Heart right ventricle (tissue), 16 donors: Measurements from ENCODE around the gene FAM13C. TPM values are rescaled to one million over a fixed set of nuclear protein-coding genes. Genes with fewer than 3 reads are reported as not detected.
A peak's percentile ranks its signal among the peaks of the same experiment; 100 is the strongest.

ENCODE experiments used
- ATAC-seq, 8 donors: fragments of 200-7000 bp; cut with Tn5 transposase; one replicate each; pipeline ENCODE4 v1.9.1; 2020; ENCODE audit warnings: mild to moderate bottlenecking in 8 of 8, moderate library complexity in 8 of 8, moderate number of reproducible peaks in 1 of 8
- DNase-seq, 2 donors: peaks; one replicate each; pipeline ENCODE4 v3.0.0-alpha.2; 2020
- H3K27ac ChIP-seq, 10 donors: fragments of 200-600 bp; sonication (generic) in 2 of 10; one replicate each; pipeline versions ENCODE4 v1.5.0 to v1.8.0; 2020 to 2022; ENCODE audit warnings: mild to moderate bottlenecking in 3 of 10
- H3K27me3 ChIP-seq, 7 donors: fragments of 200-600 bp; one replicate each; pipeline ENCODE4 v1.8.0; 2021 to 2022; ENCODE audit warnings: mild to moderate bottlenecking in 2 of 7
- H3K36me3 ChIP-seq, 9 donors: fragments of 200-600 bp; sonication (generic) in 1 of 9; one replicate each; pipeline versions ENCODE4 v1.5.0 to v1.8.0; 2020 to 2022; ENCODE audit warnings: mild to moderate bottlenecking in 2 of 9
- H3K4me1 ChIP-seq, 9 donors: fragments of 200-600 bp; sonication (generic) in 1 of 9; one replicate each; pipeline versions ENCODE4 v1.5.0 to v1.8.0; 2020 to 2022; ENCODE audit warnings: mild to moderate bottlenecking in 4 of 9
- H3K4me3 ChIP-seq, 10 donors: fragments of 200-600 bp; sonication (generic) in 2 of 10; one replicate each; pipeline versions ENCODE4 v1.5.0 to v1.8.0; 2020 to 2022; ENCODE audit warnings: mild to moderate bottlenecking in 7 of 10, moderate library complexity in 2 of 10
- H3K9me3 ChIP-seq, 11 donors: fragments of 200-600 bp in 10 of 11; sonication (generic) in 2 of 11; one replicate each; pipeline versions ENCODE4 v1.5.0 to v1.8.0; 2013 to 2022; ENCODE audit warnings: mild to moderate bottlenecking in 2 of 11, control low read depth in 1 of 11, moderate library complexity in 1 of 11
- WGBS, 2 donors: extraction: QIAGEN DNeasy Blood & Tissue Kit; methylation state at CpG; one replicate each; pipeline ENCODE4 v1.1.7; 2013; ENCODE audit warnings: inconsistent platforms in 1 of 2; 5-methylcytosine and 5-hydroxymethylcytosine counted together
- intact Hi-C, 10 donors: fragments of 100-400 bp; cut with DNase I; formaldehyde crosslinking; loops; one replicate each; pipeline versions ENCODE4 v1.11.1 to v1.14.2; 2022
- polyA plus RNA-seq, 2 donors: library from polyadenylated mRNA; stranded (reverse); fragments of 200-250 nt; gene quantifications; one replicate each; pipeline ENCODE4 v1.2.3, GENCODE V29; 2013
- total RNA-seq, 10 donors: library from RNA; stranded (reverse); fragmentation: NEBNext Ultra II Directional in 3 of 10; extraction: Animal tissue kit (Norgen Biotek cat#: 25700) in 3 of 10; gene quantifications; one replicate each; pipeline versions ENCODE4 v1.2.1 to v1.2.4, GENCODE V29; 2021 to 2023
- TF ChIP-seq, protein P1 (sequence below), 9 donors: fragments of 200-600 bp; sonication (generic) in 2 of 9; IDR thresholded peaks; one replicate each; pipeline versions ENCODE4 v1.5.0 to v1.8.0; 2021 to 2022; ENCODE audit warnings: antibody characterized with exemption in 9 of 9, mild to moderate bottlenecking in 5 of 9, moderate library complexity in 1 of 9
- donor health status: Arrhythmogenic right ventricular cardiomyopathy.
- donor health status: ischemic (EF 13 %, LVEDD 7.1; RV severe dilation, severe dysfunction).
- donor health status: healthy with polysubstance abuse.
- donor health status: DM: no; HTN: yes; CAD: no.
- donor health status: DM: no; HTN: no; CAD: no.
- donor health status: ischemic (EF 25% LVEDD 6.9; RV normal size, moderate dysfunction).
- donor health status: ischemic (EF 25% LVEDD 5.7; RV mildly dilated, moderate dysfunction).
- donor health status: healthy.
- donor health status: DM: yes; HTN: yes; CAD: no.
- donor health status: Ischemic cardiomyopathy.
- donor health status: ischemic (EF 35%, LVEDD 5.7; RV mildly dilated, moderate dysfunction).
- donor health status: nonischemic (EF 11% LVEDD 7.7; RV severe dilation, severe dysfunction).
- donor health status: DM: yes; HTN: yes; CAD: no.
- donor health status: PGD.
- donor health status: ischemic (EF 29% LVEDD 5.4; RV normal size, mild dysfunction).
- donor health status: nonischemic (EF 23%, LVEDD 6.1; RV moderate dilation, normal function).

The FAM13C gene
- total and polyA plus RNA-seq, 12 donors = 1.5 to 14.6 (median 7.0) TPM

DNA sequence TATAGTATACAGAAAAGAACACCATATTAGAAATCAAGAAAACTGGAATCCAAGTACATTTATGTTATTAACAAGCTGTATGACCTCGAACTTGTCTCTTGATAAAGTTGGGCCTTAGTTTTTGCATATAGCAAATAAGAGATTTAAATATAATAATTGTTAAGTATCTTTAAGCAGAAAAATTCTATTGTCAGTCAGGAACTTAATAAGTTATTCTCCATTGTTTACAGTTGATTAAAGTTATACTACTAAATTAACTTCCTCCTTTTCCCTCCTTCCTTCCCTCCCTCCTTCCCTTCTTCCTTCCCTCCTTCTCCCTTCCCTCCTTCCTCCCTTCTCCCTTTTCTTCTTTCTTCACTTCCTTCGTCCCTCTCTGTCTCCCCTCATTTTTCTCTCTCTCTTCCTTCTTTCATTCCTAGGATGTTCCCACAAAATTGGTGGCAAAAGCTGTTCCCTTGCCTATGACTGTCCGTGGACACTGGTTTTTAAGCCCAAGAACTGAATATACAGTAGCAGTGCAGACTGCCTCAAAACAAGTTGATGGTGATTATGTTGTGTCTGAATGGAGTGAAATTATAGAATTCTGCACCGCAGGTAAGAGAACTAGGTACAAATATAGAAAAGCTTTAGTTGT lies 126.2 kb downstream of the FAM13C start:
- DNase-seq = no peak
- intact Hi-C loops = loop anchor here in 5 of 10 donors (2.0 to 10.0 kb wide), 8 partner anchors 231 to 596 kb away; no protein-coding TSS in a partner anchor
- ATAC-seq = no peak
- Histone ChIP-seq H3K4me3 (no peak overlapping the region), H3K9me3 (no peaks in the 10 kb centered on the region), H3K27ac (no peak overlapping the region), H3K27me3 (no peaks in the 10 kb centered on the region), H3K4me1 (peaks cover 0 to 4% (median 0%) of the 10 kb centered on the region in 9 donors), H3K36me3 (no peaks in the 10 kb centered on the region)
- TF ChIP-seq, protein P1, sequence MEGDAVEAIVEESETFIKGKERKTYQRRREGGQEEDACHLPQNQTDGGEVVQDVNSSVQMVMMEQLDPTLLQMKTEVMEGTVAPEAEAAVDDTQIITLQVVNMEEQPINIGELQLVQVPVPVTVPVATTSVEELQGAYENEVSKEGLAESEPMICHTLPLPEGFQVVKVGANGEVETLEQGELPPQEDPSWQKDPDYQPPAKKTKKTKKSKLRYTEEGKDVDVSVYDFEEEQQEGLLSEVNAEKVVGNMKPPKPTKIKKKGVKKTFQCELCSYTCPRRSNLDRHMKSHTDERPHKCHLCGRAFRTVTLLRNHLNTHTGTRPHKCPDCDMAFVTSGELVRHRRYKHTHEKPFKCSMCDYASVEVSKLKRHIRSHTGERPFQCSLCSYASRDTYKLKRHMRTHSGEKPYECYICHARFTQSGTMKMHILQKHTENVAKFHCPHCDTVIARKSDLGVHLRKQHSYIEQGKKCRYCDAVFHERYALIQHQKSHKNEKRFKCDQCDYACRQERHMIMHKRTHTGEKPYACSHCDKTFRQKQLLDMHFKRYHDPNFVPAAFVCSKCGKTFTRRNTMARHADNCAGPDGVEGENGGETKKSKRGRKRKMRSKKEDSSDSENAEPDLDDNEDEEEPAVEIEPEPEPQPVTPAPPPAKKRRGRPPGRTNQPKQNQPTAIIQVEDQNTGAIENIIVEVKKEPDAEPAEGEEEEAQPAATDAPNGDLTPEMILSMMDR (IDR thresholded peaks at IDR 0.05) = no peak
- WGBS, 2 donors = 85 to 90% methylated on average over 4 of the region's 4 CpGs

DNA sequence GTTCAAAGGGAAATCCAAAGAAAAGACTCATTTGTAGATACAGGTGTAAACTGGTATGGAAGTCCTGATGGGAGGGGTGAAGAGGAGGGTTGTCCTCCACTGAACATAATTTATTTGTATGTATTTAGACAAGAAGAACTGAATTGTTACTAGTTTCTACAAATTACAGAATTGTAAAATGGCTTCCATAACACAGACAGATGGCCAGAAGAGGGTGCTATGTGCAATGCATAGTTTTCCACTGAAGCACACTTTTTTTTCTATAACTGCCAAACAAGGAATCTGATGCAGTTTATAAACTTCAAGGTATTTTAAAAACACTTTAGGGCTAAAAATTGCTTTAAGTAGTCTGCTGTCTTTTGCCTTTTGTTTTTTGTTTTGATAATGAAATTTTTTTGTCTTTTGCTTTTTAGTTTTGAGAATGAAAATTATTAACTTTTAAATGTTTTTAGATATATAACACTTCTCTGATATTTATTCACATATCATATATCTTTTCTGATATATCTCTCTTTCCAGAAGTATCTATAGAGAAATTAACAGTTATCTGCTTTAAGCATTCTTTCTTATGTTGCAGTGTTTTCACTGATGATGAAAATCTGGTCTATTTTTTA lies 127.4 kb downstream of the FAM13C start:
- no peaks in the 10 kb centered on the region for H3K9me3 ChIP-seq
- no peak overlapping the region for H3K27ac ChIP-seq
- no peaks in the 10 kb centered on the region for H3K36me3 ChIP-seq
- no peak overlapping the region for H3K4me3 ChIP-seq
- intact Hi-C loops = loop anchor here in 6 of 10 donors (2.0 to 10.0 kb wide), 10 partner anchors 232 to 597 kb away; no protein-coding TSS in a partner anchor
- TF ChIP-seq, protein P1 (IDR thresholded peaks at IDR 0.05) = peak; percentile 30 to 78 (median 62)
- DNase-seq = peak in 1 of 2 donors; percentile 30
- no peaks in the 10 kb centered on the region for H3K27me3 ChIP-seq
- ATAC-seq = no peak
- no peaks in the 10 kb centered on the region for H3K4me1 ChIP-seq

DNA sequence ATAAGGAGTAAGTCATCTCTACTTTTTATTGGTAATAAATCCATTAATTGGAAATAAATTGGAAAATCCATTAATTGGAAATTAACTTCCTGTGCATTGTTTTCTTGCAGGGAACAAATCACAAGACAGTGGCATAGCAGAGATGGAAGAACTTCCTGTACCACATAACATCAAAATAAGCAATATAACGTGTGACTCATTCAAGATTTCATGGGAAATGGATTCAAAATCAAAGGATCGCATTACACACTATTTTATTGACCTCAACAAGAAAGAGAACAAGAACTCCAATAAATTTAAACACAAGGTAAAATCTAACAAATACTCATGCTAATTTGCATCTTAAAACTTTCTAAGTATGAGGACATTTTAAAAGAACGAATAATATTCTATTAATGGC lies 128.2 kb downstream of the FAM13C start:
- 69 to 76% methylated on average over 3 of the region's 3 CpGs for WGBS, 2 donors
- intact Hi-C loops = loop anchor here in 4 of 10 donors (2.0 to 10.0 kb wide), 6 partner anchors 281 to 451 kb away; no protein-coding TSS in a partner anchor
- H3K27ac ChIP-seq = no peak overlapping the region
- TF ChIP-seq, protein P1 (IDR thresholded peaks at IDR 0.05) = no peak
- H3K4me1 ChIP-seq = no peaks in the 10 kb centered on the region
- no peak for ATAC-seq
- no peak overlapping the region for H3K4me3 ChIP-seq
- no peaks in the 10 kb centered on the region for H3K36me3 ChIP-seq
- H3K9me3 ChIP-seq = no peaks in the 10 kb centered on the region
- no peak for DNase-seq
- no peaks in the 10 kb centered on the region for H3K27me3 ChIP-seq

DNA sequence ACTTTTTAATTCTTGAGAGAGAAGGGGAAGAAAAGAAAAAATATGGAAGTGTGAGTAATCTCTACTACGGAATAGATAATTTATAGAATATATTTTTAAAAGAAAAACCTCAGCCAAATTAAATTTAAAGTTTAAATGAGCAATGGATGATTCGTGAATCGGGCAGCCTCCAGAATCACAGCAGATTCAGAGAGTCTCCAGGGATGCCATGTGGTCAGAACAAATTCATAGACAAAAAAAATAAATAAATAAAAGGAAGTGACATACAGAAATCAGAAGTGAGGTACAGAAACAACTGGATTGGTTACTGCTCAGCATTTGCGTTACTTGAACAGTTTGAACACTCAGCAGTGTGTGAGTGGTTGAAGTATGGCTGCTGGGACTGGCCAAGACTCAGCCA lies 132.9 kb downstream of the FAM13C start:
- intact Hi-C loops = loop anchor here in 1 of 10 donors (5.0 kb wide), 1 partner anchor 238 kb away; no protein-coding TSS in a partner anchor

More for the DNA sequence above, 132.9 kb downstream of the FAM13C start:
- no peaks in the 10 kb centered on the region for H3K9me3 ChIP-seq
- WGBS, 2 donors = 94 to 97% methylated on average over 4 of the region's 4 CpGs
- no peaks in the 10 kb centered on the region for H3K4me1 ChIP-seq
- H3K27me3 ChIP-seq = no peaks in the 10 kb centered on the region
- no peaks in the 10 kb centered on the region for H3K36me3 ChIP-seq
- TF ChIP-seq, protein P1 (IDR thresholded peaks at IDR 0.05) = no peak
- no peak overlapping the region for H3K4me3 ChIP-seq
- no peak for ATAC-seq
- no peak for DNase-seq
- no peak overlapping the region for H3K27ac ChIP-seq
